ENCODE measurements around the gene EPS8.

GRCh38 chr12:15633201-15633600 lies 156.0 kb downstream of the EPS8 start:
- no peak for TF ChIP-seq CTCF (IDR thresholded peaks at IDR 0.05; ENCODE audit: low read length)
- no peak for TF ChIP-seq EZH2 (IDR thresholded peaks at IDR 0.05; ENCODE audit: borderline replicate concordance, low read length)

Measured in OCI-LY1 (cell line).